Measurements from ENCODE around the gene OLFML2A. TPM values are rescaled to one million over a fixed set of nuclear protein-coding genes. Genes with fewer than 3 reads are reported as not detected.

OLFML2A gene
- total RNA-seq, 1 experiment from 2014 or later, result 5.8 TPM

DNA sequence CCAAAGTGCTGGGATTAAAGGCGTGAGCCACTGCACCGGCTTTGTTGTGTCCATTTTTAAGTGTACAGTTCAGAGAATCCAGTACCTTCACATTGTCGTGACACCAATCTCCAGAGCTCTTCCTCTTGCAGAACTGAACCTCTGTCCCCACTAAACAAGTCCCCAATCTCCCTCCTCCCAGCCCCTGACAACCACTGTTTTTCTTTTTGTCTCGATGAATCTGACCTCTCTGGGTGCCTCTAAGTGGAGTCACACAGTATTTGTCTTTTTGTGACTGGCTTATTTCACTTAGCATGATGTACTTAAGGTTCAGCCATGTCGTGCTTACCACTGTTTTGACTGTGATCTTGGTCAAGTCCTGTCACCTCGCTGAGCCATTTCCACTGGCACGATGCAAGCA, 77.9 kb downstream of the OLFML2A start:
- no peak overlapping the region for H2BK12ac ChIP-seq (ENCODE audit: insufficient read length, low read depth, low read length)
- no peak overlapping the region for H3K56ac ChIP-seq (ENCODE audit: insufficient read length, low read depth, low read length)
- no peak overlapping the region for H2AFZ ChIP-seq (ENCODE audit: low read length)
- no CpG with 5 or more reads among the region's 7 CpGs for WGBS (ENCODE audit: extremely low coverage, insufficient read length, low lambda C conversion rate)
- H2AK5ac ChIP-seq (ENCODE audit: insufficient read length, low read length), result no peak overlapping the region
- no peaks in the 10 kb centered on the region for H4K20me1 ChIP-seq (ENCODE audit: control insufficient read depth, insufficient read depth, insufficient read length)
- no peaks in the 10 kb centered on the region; the same call in 1 of the 2 replicates for H3K27me3 Mint-ChIP-seq (ENCODE audit: low read depth)
- TF ChIP-seq, protein P1, sequence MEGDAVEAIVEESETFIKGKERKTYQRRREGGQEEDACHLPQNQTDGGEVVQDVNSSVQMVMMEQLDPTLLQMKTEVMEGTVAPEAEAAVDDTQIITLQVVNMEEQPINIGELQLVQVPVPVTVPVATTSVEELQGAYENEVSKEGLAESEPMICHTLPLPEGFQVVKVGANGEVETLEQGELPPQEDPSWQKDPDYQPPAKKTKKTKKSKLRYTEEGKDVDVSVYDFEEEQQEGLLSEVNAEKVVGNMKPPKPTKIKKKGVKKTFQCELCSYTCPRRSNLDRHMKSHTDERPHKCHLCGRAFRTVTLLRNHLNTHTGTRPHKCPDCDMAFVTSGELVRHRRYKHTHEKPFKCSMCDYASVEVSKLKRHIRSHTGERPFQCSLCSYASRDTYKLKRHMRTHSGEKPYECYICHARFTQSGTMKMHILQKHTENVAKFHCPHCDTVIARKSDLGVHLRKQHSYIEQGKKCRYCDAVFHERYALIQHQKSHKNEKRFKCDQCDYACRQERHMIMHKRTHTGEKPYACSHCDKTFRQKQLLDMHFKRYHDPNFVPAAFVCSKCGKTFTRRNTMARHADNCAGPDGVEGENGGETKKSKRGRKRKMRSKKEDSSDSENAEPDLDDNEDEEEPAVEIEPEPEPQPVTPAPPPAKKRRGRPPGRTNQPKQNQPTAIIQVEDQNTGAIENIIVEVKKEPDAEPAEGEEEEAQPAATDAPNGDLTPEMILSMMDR (conservative IDR thresholded peaks at IDR 0.05), result no peak
- peaks cover 10 to 20% of the 10 kb centered on the region in 2 experiments for H3K4me1 Mint-ChIP-seq
- H3K4me3 Mint-ChIP-seq, result peak overlapping the region in 1 of 2 experiments; percentile 53; a peak in 1 of 5 replicates
- H2BK15ac ChIP-seq (ENCODE audit: low read depth, low read length), result no peak overlapping the region
- H4K91ac ChIP-seq (ENCODE audit: insufficient read length, low read depth, low read length), result no peak overlapping the region
- H3K4me2 ChIP-seq (ENCODE audit: insufficient read depth, insufficient read length, low read length), result no peak overlapping the region
- H3K4ac ChIP-seq (ENCODE audit: low read depth, low read length), result no peak overlapping the region
- H3K9me3 Mint-ChIP-seq, result no peaks in the 10 kb centered on the region
- peaks cover 4% of the 10 kb centered on the region for H3K79me1 ChIP-seq (ENCODE audit: insufficient read depth, low read depth, low read length, poor library complexity, severe bottlenecking)
- no peak overlapping the region for H3K14ac ChIP-seq (ENCODE audit: insufficient read depth, low read length)
- peaks cover 3% of the 10 kb centered on the region; the same call in 1 of the 2 replicates for H3K79me2 ChIP-seq (ENCODE audit: insufficient read depth, low read length)
- no peak overlapping the region for H3T11ph ChIP-seq (ENCODE audit: low read length)
- no peak for DNase-seq
- peaks cover 27 to 33% (median 28%) of the 10 kb centered on the region in 3 experiments; a peak in 6 of 7 replicates for H3K36me3 Mint-ChIP-seq (ENCODE audit: insufficient read depth in 1 of 3, low read depth in 3 of 3)
- peaks cover 3% of the 10 kb centered on the region for H3K23me2 ChIP-seq (ENCODE audit: insufficient read length, low read depth, low read length, poor library complexity, severe bottlenecking)
- H3K27ac Mint-ChIP-seq, result peak overlapping the region in 2 of 3 experiments; percentile 39 to 48; a peak in 2 of 7 replicates
- H3K9ac ChIP-seq (ENCODE audit: extremely low read depth, insufficient read length, low read length), result no peak overlapping the region
- no peak overlapping the region for H4K5ac ChIP-seq (ENCODE audit: insufficient read length, low read depth, low read length)
- no peaks in the 10 kb centered on the region for H3K27me3 ChIP-seq (ENCODE audit: insufficient read depth, low read length)
- no peak overlapping the region for H3K18ac ChIP-seq (ENCODE audit: insufficient read length, low read depth, low read length)
- no peaks in the 10 kb centered on the region for H3K9me3 ChIP-seq (ENCODE audit: control insufficient read depth, low read depth, low read length)
- H3K4me1 ChIP-seq (ENCODE audit: insufficient read depth, low read length), result peaks cover 3% of the 10 kb centered on the region; the same call in 1 of the 2 replicates
- H2BK120ac ChIP-seq (ENCODE audit: low read depth, low read length, poor library complexity, severe bottlenecking), result no peak overlapping the region
- H3K23ac ChIP-seq (ENCODE audit: insufficient read length, low read depth, low read length), result no peak overlapping the region
- H4K8ac ChIP-seq (replicated peaks; ENCODE audit: insufficient read length, low read depth, low read length), result no peak overlapping the region
- H2BK5ac ChIP-seq (ENCODE audit: insufficient read length, low read length), result no peak overlapping the region
- H2BK20ac ChIP-seq (ENCODE audit: low read depth, low read length, poor library complexity, severe bottlenecking), result no peak overlapping the region
- no peak overlapping the region for H3K27ac ChIP-seq (ENCODE audit: insufficient read length, low read depth, low read length)
